Erythroblast (primary cell): ENCODE data around the gene EPSTI1.

Experiments used
- GATA1 ChIP-seq: IDR thresholded peaks from 2 replicates; pipeline ENCODE4 v1.6.1; 2011; ENCODE audit warnings: low read depth, mild to moderate bottlenecking, control low read depth, low read length, moderate library complexity
- POLR2A ChIP-seq: IDR thresholded peaks from 2 replicates; pipeline ENCODE4 v1.6.1; 2011; ENCODE audit warnings: mild to moderate bottlenecking, low read length

DNA sequence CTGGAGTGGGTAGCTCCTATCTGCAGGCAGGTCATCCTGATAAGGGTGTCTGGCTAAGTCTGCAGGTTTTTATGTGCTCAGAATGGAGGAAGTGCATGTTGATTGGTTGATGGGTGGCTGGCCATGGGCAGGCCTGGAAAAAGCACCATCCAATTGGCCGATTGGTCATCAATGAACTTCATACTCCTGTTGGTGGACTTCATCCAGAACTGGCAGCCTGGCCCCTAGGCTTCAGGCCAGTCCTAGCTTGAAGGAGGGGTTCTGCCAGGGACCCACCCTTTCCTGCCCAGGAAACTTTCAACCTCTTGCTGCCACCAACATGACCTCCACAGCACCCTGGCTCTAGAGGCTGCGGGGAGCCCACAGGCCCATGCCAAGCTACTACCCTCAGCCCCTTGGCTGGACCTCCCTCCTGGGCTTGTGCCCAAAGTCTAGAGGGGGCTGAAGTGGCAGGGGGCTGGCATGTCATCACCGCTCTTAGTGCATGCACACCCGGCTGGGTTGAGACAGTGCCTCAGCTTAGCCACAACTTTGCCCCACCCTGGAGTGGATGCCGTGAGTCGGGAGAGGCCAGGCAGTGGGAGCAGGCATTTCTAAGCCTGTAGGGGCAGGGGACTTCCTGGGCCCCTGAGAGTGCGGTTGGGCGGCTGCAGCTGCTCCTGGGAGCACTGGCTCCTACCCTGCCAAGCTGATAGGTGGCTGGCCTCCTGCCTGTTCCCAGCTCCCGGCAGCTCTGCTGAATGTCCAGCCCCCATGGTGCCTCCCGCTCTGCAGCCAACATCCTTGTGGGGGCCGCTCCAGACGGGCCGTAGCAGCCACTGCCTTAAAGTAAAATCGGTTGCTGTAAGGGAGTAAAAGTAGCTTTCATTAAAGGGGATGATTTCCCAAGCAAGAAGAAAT is 44.6 kb upstream of the EPSTI1 start:
- TF ChIP-seq POLR2A, result no peak
- TF ChIP-seq GATA1, result no peak
